Inflammatory macrophage (primary cell): ENCODE measurements around the gene LRCH4.
"Not testable (repeated sequence)": the region's sequence is repeated elsewhere in the genome, so short reads cannot be mapped to it uniquely, and the experiment has no call there.

ENCODE experiments used
- DNase-seq, 2 donors: peaks; one replicate each; pipeline ENCODE4 v3.0.0-alpha.2; 2020 to 2022

LRCH4 gene

DNA sequence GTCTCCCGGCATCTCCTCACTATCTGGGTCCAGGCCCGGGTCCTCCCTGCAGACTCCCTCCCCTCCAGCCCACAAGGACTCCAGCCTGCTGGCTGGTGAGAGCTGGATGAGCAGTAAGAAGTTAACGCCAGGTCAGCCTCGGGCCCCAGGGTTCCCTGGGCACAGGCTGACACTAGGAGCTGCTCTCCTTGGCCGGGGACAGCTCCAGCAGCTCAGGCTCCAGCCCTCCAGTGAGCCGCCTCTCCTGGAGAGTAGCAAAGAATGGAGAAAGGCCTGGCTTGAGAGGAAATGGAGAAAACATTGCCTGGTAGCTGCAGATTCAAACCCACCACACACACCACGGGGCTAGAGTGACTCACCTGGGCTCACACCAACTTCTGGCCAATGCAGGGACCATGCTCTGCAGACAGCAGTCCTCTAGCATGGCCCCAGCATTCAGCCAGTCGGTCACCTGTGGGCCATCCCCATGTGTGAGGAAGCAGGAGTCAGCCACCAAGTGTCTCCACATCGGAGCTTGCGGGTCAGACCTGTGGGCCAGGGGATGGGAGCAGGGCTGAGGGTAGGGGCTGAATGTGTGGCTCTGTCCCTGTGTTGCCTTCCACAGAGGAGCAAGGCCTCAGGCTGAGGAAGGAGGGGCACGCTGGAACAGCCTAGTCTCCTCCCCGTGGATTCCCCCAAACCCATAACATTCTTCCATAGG is 18.7 kb downstream of the LRCH4 start:
- DNase-seq: no peak

- DNase-seq: no peak
Observed at GRCh38 chr7:100566018-100566531, 19.9 kb downstream of the LRCH4 start.

GRCh38 chr7:100565133-100565571 is 20.8 kb downstream of the LRCH4 start:
- no peak for DNase-seq

- DNase-seq: not testable (repeated sequence)
Observed at GRCh38 chr7:100564405-100564804, 21.5 kb downstream of the LRCH4 start.

- peak; percentile 74 to 76 for DNase-seq
Observed at GRCh38 chr7:100563809-100564400, 22.0 kb downstream of the LRCH4 start.

GRCh38 chr7:100563100-100563564 is 22.8 kb downstream of the LRCH4 start:
- DNase-seq: no peak

- DNase-seq: no peak
Observed at GRCh38 chr7:100562195-100563099, 23.5 kb downstream of the LRCH4 start.

DNA sequence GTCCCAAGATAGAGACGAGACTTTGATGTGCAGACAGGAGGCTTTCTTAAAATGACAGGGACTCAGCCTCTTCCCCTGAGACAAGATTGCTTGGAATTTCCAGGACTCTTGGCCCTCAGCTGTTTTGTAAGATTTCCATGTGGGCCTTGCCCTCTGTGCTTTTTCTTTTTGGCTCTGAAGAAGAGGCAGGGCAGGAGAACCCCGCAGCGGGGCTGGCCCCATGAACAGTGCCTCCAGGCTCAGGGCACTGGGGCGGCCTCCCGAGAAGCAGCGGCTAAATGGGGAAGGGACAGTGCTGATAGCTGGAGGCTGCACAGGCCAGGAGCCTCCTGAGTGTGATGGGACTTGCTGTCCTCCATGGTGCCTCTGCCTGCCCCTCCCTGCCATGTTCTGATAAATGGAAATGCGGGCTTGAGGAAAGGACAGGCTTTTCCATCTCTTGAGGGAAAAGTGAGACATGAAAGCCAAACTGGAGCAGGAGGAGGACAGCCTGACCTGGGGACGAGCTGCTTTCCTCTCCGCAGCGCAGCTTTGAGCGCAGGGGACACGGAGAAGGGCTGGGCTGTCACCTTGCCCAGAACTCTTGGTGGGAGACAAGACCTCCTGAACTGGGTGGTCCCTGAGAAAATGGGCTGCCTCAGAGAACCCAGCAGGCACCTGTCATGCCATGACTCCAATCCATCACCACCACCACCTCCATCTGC is 24.3 kb downstream of the LRCH4 start:
- DNase-seq: no peak

- no peak for DNase-seq
Observed at GRCh38 chr7:100559127-100559526, 26.8 kb downstream of the LRCH4 start.

- peak; percentile 62 to 84 for DNase-seq
Observed at GRCh38 chr7:100556541-100556940, 29.4 kb downstream of the LRCH4 start.

GRCh38 chr7:100555701-100556100 is 30.2 kb downstream of the LRCH4 start:
- peak in 1 of 2 donors; percentile 39 for DNase-seq

DNA sequence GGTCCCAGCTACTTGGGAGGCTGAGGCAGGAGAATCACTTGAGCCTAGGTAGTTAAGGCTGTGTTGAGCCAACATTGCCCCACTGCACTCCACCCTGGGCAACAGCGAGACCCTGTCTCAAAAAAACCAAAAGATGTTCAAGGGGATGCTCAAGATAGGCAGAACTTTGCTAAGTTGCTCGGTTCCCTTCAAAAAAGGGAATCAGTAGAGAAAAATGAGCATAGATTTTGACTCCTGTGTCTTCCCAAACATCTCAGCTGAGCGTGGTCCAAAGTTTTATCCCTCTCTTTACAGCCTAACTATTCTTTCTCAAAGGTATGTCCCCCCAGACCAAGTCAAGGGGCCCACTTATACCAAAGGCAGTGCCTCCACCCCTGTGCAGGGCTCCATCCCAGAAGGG is 32.9 kb downstream of the LRCH4 start:
- no peak for DNase-seq

DNA sequence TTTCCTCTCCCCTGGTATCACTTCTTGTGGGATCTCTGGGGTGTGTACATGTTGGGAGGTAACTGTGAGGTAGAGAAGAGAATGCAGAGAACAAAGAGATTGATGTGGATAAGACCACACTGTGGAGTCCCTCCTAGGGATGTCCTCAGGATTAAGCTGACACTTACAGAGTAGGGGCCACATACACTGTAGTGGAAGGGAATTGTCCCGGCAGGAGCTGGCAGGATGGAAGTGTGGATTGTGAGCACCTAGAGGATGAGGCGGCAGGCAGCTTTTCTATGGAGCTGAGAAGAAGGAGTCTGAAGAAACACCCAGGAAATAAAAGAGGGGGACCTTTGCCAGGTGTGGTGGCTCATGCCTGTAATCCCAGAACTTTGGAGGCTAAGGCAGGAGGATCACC is 33.4 kb downstream of the LRCH4 start:
- no peak for DNase-seq

DNA sequence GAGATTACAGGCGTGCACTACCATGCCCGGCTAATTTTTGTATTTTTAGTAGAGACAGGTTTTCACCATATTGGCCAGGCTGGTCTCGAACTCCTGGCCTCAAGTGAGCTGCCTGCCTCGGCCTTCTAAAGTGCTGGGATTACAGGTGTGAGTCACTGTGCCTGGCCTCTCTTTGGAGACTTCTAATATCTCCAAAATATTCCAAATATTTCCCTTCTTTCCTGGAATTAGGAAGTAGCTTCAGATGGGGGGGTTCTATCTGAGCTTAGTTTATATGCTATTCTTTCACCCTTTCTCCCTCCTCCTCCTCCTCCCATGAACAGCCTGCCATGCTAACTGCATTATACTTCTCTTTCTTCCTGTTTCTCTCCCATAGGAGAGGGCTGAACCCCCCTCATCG is 37.5 kb downstream of the LRCH4 start:
- not testable (repeated sequence) for DNase-seq

- DNase-seq: peak in 1 of 2 donors; percentile 19
Observed at GRCh38 chr7:100547872-100548271, 38.1 kb downstream of the LRCH4 start.

GRCh38 chr7:100546926-100547800 is 38.8 kb downstream of the LRCH4 start:
- no peak for DNase-seq

GRCh38 chr7:100546129-100546925 is 39.6 kb downstream of the LRCH4 start:
- no peak for DNase-seq

DNA sequence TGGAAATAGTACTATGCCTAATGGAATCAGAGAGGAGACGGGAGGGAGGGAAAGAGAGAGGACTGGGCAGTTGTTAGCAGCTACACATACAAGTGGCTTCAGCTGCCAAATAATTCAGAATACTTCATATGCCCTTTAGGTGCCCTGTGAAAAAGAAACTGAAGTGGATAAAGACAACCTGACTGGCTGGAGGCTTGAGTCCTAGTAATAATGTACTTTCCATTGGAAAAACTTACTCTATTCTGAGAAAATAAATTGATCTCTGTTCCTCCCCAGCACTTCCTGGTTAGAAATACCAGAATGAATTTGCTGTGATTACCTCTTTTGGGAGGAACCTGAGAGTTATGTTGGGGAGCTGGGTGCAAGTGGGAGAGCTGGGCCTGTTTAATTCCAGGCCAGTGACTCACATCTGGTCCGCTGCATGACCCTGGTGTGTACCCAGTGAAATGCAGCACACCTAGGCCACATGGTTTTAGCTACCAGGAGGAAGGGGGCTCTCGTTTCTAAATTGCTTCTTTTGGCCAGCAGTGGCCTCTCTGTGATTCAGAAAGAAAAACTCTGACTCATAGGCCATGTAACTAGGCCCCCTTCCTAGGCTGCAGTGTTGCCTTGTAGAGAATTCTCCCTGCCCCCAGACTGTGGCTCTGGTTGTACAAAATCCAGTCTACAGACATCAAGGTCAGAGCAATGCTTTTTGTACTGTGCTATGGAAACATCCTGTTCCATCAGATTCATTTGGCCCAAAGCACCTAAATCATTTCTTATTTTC is 40.4 kb downstream of the LRCH4 start:
- peak in 1 of 2 donors; percentile 3 for DNase-seq

- DNase-seq: no peak
Observed at GRCh38 chr7:100544967-100545359, 41.0 kb downstream of the LRCH4 start.

DNA sequence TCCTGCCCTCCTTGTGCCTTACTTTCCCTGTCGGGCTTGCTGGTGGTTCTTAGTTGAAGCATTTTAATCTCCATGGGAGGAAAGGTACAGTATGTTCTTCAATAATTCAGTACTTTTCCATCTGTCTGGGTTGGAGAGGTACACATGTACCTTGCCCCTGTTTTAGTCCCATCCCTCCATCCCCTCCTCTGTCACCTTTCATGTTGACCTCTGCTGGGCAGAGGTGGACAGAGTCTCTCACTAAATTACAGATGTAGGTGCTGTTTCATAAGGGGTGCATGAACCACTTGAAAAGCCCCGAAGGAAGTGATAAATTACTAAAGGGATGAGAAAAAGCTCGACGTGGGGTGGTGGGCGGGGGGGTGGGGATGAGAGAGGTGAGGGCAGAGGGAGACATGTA is 41.5 kb downstream of the LRCH4 start:
- no peak for DNase-seq
